ENCODE results near the gene MITF. TPM values are rescaled to one million over a fixed set of nuclear protein-coding genes. Genes with fewer than 3 reads are reported as not detected.

Gene MITF
- total and polyA plus RNA-seq, 10 donors: 0.83 to 11.9 (median 6.2) TPM

- intact Hi-C loops (cut with DNase I; ENCODE audit: low total_unique reads): no loop called here
Observed at GRCh38 chr3:69993757-69994156, 254.5 kb downstream of the MITF start.

GRCh38 chr3:69994919-69995318, 255.7 kb downstream of the MITF start:
- no peaks in the 10 kb centered on the region for H3K27me3 ChIP-seq (replicated peaks in 1 of 7)
- no peak for TF ChIP-seq CTCF (IDR thresholded peaks at IDR 0.05 in 8 of 11, conservative IDR thresholded peaks at IDR 0.05 in 3 of 11)
- no peak for TF ChIP-seq POLR2AphosphoS5 (IDR thresholded peaks at IDR 0.05)
- no peak for TF ChIP-seq POLR2A (IDR thresholded peaks at IDR 0.05)
- H3K9me3 ChIP-seq: no peaks in the 10 kb centered on the region
- DNase-seq: no peak
- H3K4me3 ChIP-seq: no peak overlapping the region
- H3K27ac ChIP-seq: no peak overlapping the region
- WGBS, 5 donors: 31 to 58% (median 47%) methylated on average over 3 of the region's 3 CpGs
- no peaks in the 10 kb centered on the region for H3K36me3 ChIP-seq
- intact Hi-C loops (cut with DNase I; ENCODE audit: low total_unique reads): no loop called here
- H3K4me1 ChIP-seq: peaks cover 0 to 4% (median 0%) of the 10 kb centered on the region in 6 donors

More at GRCh38 chr3:69993757-69994156, 254.5 kb downstream of the MITF start:
- H3K9me3 ChIP-seq: no peaks in the 10 kb centered on the region
- no peak overlapping the region for H3K4me3 ChIP-seq
- H3K27me3 ChIP-seq (replicated peaks in 1 of 7): no peaks in the 10 kb centered on the region
- H3K4me1 ChIP-seq: peaks cover 0 to 4% (median 0%) of the 10 kb centered on the region in 6 donors
- H3K36me3 ChIP-seq: no peaks in the 10 kb centered on the region
- H3K27ac ChIP-seq: no peak overlapping the region
- DNase-seq: no peak
- WGBS, 5 donors: 81 to 94% (median 91%) methylated on average over 4 of the region's 4 CpGs
- TF ChIP-seq CTCF (IDR thresholded peaks at IDR 0.05 in 8 of 11, conservative IDR thresholded peaks at IDR 0.05 in 3 of 11) (no peak), POLR2A (IDR thresholded peaks at IDR 0.05) (no peak), POLR2AphosphoS5 (IDR thresholded peaks at IDR 0.05) (no peak)

- no peak for DNase-seq
- H3K27me3 ChIP-seq (replicated peaks in 1 of 7): no peaks in the 10 kb centered on the region
- TF ChIP-seq CTCF (IDR thresholded peaks at IDR 0.05 in 8 of 11, conservative IDR thresholded peaks at IDR 0.05 in 3 of 11): no peak
- peaks cover 0 to 2% (median 0%) of the 10 kb centered on the region in 8 donors for H3K9me3 ChIP-seq
- peaks cover 0 to 4% (median 0%) of the 10 kb centered on the region in 6 donors for H3K4me1 ChIP-seq
- H3K36me3 ChIP-seq: no peaks in the 10 kb centered on the region
- 38 to 62% (median 58%) methylated on average over 3 of the region's 3 CpGs for WGBS, 5 donors
- intact Hi-C loops (cut with DNase I; ENCODE audit: low total_unique reads): no loop called here
- H3K4me3 ChIP-seq: no peak overlapping the region
- peak overlapping the region in 1 of 8 donors; percentile 18 for H3K27ac ChIP-seq
Observed at GRCh38 chr3:69997631-69998307, 258.5 kb downstream of the MITF start.

GRCh38 chr3:69998759-69999139, 259.5 kb downstream of the MITF start:
- H3K4me3 ChIP-seq: no peak overlapping the region
- intact Hi-C loops (cut with DNase I; ENCODE audit: low total_unique reads): no loop called here
- H3K4me1 ChIP-seq: peaks cover 0 to 4% (median 0%) of the 10 kb centered on the region in 6 donors
- peaks cover 0 to 8% (median 0%) of the 10 kb centered on the region in 8 donors for H3K9me3 ChIP-seq
- WGBS, 5 donors: 40 to 58% (median 45%) methylated on average over 3 of the region's 3 CpGs
- no peaks in the 10 kb centered on the region for H3K27me3 ChIP-seq (replicated peaks in 1 of 7)
- H3K27ac ChIP-seq: peak overlapping the region in 5 of 8 donors; percentile 7 to 36 (median 20)
- no peak for DNase-seq
- H3K36me3 ChIP-seq: no peaks in the 10 kb centered on the region
- no peak for TF ChIP-seq POLR2A (IDR thresholded peaks at IDR 0.05)
- no peak for TF ChIP-seq CTCF (IDR thresholded peaks at IDR 0.05 in 8 of 11, conservative IDR thresholded peaks at IDR 0.05 in 3 of 11)
- no peak for TF ChIP-seq POLR2AphosphoS5 (IDR thresholded peaks at IDR 0.05)

Data from spleen (tissue), 11 donors.